AG04450 (cell line): ENCODE data around the gene GABBR1. TPM values are rescaled to one million over a fixed set of nuclear protein-coding genes. Genes with fewer than 3 reads are reported as not detected.

Experiments used
- CTCF ChIA-PET: fragments of 300-600, 350-600 bp; formaldehyde crosslinking; extraction: SDS; loops from one replicate; lab custom pipeline; 2022; ENCODE audit warnings: antibody characterized with exemption, inconsistent platforms; lab: Charles Lee
- POLR2A ChIA-PET: fragments of 350-600 bp; formaldehyde crosslinking; extraction: SDS; loops from one replicate; lab custom pipeline; 2021; ENCODE audit warnings: antibody characterized with exemption, inconsistent platforms; lab: Yijun Ruan, JAX
- DNase-seq: peaks from one replicate; pipeline ENCODE4 v3.0.0-alpha.2; 2011; ENCODE audit warnings: low read depth, low spot score
- H3K27ac ChIP-seq: one replicate; pipeline ENCODE4 v1.5.1; 2012; ENCODE audit warnings: low read depth, low read length, control low read depth
- H3K27me3 ChIP-seq: one replicate; pipeline ENCODE4 v1.6.0; 2012; ENCODE audit warnings: low read length; ENCODE audit not compliant: control insufficient read depth, insufficient read depth
- H3K4me3 ChIP-seq: 2 replicates; pipeline ENCODE4 v1.5.1; 2011; ENCODE audit warnings: mild to moderate bottlenecking, low read depth, low read length, control low read depth
- H3K9me3 ChIP-seq: 2 replicates; pipeline ENCODE4 v1.5.1; 2012; ENCODE audit warnings: low read length; ENCODE audit not compliant: control insufficient read depth, insufficient read depth
- polyA plus RNA-seq: library from polyadenylated mRNA; depleted of rRNA; stranded (reverse); fragments of >200 nt; gene quantifications from 2 replicates; pipeline ENCODE4 v1.2.3, GENCODE V29; 2011
- TF ChIP-seq, protein P1 (sequence below): IDR thresholded peaks from 2 replicates; pipeline ENCODE4 v1.5.1; 2011; ENCODE audit warnings: low read depth, low read length, control low read depth, inconsistent platforms

GABBR1 gene
- polyA plus RNA-seq, 1 experiment, result 14.6 TPM

DNA sequence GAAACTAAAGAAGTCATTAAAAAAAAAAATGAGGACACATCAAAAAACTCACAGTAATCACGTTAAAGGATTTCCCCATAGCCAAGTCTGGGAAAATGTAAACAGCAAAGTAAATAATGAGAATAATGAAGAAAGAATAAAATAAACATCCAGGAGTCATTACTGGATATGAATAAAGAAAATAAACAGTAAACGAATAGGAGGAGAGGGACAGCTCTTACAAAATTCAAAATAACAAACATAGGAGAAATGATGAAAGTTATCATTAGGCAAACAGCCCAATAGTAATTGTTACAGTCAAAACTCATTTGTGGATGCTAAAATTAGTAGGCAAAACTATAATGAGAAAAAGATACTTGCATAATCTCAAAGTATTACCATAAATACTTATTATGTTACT, 65.4 kb downstream of the GABBR1 start:
- TF ChIP-seq, protein P1, sequence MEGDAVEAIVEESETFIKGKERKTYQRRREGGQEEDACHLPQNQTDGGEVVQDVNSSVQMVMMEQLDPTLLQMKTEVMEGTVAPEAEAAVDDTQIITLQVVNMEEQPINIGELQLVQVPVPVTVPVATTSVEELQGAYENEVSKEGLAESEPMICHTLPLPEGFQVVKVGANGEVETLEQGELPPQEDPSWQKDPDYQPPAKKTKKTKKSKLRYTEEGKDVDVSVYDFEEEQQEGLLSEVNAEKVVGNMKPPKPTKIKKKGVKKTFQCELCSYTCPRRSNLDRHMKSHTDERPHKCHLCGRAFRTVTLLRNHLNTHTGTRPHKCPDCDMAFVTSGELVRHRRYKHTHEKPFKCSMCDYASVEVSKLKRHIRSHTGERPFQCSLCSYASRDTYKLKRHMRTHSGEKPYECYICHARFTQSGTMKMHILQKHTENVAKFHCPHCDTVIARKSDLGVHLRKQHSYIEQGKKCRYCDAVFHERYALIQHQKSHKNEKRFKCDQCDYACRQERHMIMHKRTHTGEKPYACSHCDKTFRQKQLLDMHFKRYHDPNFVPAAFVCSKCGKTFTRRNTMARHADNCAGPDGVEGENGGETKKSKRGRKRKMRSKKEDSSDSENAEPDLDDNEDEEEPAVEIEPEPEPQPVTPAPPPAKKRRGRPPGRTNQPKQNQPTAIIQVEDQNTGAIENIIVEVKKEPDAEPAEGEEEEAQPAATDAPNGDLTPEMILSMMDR, result no peak
- no peak overlapping the region for H3K4me3 ChIP-seq
- POLR2A ChIA-PET, result no interaction called here
- no peak for DNase-seq
- CTCF ChIA-PET, result no interaction called here
- no peaks in the 10 kb centered on the region for H3K9me3 ChIP-seq
- H3K27ac ChIP-seq, result no peak overlapping the region
- H3K27me3 ChIP-seq, result no peaks in the 10 kb centered on the region

DNA sequence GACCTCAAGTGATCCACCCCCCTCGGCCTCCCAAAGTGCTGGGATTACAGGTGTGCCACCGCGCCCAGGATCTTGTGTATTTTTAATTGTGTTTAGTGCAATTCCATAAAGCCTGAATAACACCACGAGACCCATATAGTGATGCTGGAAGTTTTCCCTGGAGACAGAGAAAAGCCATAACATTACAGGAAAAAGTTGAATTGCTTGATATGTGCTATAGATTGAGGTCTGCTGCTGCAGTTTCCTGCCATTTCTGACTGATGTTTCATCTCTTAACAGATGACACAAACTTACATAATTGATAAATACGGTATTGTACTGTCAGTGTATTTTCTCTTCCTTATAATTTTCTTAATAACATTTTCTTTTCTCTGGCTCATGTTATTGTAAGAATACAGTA, 66.1 kb downstream of the GABBR1 start:
- no peaks in the 10 kb centered on the region for H3K27me3 ChIP-seq
- no peak overlapping the region for H3K4me3 ChIP-seq
- ChIA-PET POLR2A (no interaction called here), CTCF (no interaction called here)
- no peak for DNase-seq
- TF ChIP-seq, protein P1, result no peak
- no peak overlapping the region for H3K27ac ChIP-seq
- no peaks in the 10 kb centered on the region for H3K9me3 ChIP-seq

DNA sequence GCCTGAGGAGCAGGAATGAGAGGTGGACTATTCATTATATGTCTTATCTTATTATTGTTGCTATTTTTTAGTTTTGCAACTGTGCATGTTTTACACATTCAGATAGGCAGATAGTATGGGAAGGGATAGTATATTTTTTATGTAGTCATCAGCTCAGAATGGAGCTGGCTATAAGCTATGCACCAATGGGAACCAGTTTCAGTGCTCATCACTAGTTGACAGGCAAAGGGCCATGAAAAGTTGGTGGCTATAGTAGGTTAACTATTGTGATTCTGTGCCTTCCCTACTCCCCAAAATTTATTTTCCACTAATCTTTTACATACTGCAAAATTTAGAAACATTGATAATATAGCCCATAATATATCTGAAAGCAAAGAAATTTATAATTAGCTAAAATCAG, 68.1 kb downstream of the GABBR1 start:
- no peaks in the 10 kb centered on the region for H3K9me3 ChIP-seq
- TF ChIP-seq, protein P1, result no peak
- no peak overlapping the region for H3K4me3 ChIP-seq
- ChIA-PET POLR2A (no interaction called here), CTCF (interaction anchor here (1.8 kb wide), 1 partner anchor 24 kb away, joined by 4 read pairs; no protein-coding TSS in a partner anchor)
- DNase-seq, result no peak
- H3K27me3 ChIP-seq, result no peaks in the 10 kb centered on the region
- H3K27ac ChIP-seq, result no peak overlapping the region

- DNase-seq, result no peak
- ChIA-PET POLR2A (no interaction called here), CTCF (no interaction called here)
- no peak overlapping the region for H3K27ac ChIP-seq
- H3K9me3 ChIP-seq, result no peaks in the 10 kb centered on the region
- no peaks in the 10 kb centered on the region for H3K27me3 ChIP-seq
- H3K4me3 ChIP-seq, result no peak overlapping the region
- TF ChIP-seq, protein P1, result no peak
These were observed 69.5 kb downstream of the GABBR1 start for GRCh38 chr6:29563435-29563965.

- no peak for DNase-seq
- no peaks in the 10 kb centered on the region for H3K9me3 ChIP-seq
- CTCF ChIA-PET, result no interaction called here
- H3K4me3 ChIP-seq, result no peak overlapping the region
- POLR2A ChIA-PET, result no interaction called here
- H3K27me3 ChIP-seq, result no peaks in the 10 kb centered on the region
- TF ChIP-seq, protein P1, result no peak
- H3K27ac ChIP-seq, result no peak overlapping the region
These were observed 71.3 kb downstream of the GABBR1 start for GRCh38 chr6:29561606-29562181.
